Forelimb muscle (tissue), 1 donor: ENCODE results near the gene RUFY3. TPM values are rescaled to one million over a fixed set of nuclear protein-coding genes. Genes with fewer than 3 reads are reported as not detected.
A peak's percentile ranks its signal among the peaks of the same experiment; 100 is the strongest.
"Not testable (repeated sequence)": the region's sequence is repeated elsewhere in the genome, so short reads cannot be mapped to it uniquely, and the experiment has no call there.

Experiments used
- DNase-seq: peaks from one replicate; pipeline ENCODE4 v3.0.0-alpha.2; 2013; ENCODE audit warnings: low read depth
- polyA plus RNA-seq: library from polyadenylated mRNA; unstranded; fragments of 120-200 nt; gene quantifications from one replicate; pipeline ENCODE4 v1.2.1, GENCODE V29; 2013; ENCODE audit not compliant: insufficient read length

Gene RUFY3
- polyA plus RNA-seq, 1 donor: 89.7 TPM

DNA sequence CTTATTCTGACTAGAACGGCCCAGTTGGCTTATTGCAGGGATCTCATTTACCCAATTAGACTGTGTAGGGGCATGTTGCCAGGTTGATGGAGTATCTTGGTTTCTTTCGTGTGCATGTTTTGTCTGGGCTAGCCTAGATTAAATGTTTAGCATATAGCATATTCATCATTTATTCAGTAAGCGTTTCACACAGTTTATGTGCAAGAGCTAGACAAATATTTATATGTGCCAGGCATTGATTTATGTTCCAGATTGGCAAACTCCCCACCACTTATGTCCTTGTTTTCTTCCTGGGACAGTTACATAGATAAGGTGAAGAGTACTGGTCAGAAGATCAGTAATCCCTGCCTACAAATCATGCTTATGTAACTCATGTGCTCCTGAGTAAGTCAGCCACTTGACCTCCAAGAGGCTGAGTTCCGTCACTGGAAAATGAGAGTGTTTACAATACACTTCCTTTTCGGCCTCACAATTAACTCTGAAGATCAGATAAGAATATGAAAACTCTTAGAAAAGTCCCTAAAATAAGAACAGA is 57.2 kb downstream of the RUFY3 start:
- DNase-seq: no peak

DNA sequence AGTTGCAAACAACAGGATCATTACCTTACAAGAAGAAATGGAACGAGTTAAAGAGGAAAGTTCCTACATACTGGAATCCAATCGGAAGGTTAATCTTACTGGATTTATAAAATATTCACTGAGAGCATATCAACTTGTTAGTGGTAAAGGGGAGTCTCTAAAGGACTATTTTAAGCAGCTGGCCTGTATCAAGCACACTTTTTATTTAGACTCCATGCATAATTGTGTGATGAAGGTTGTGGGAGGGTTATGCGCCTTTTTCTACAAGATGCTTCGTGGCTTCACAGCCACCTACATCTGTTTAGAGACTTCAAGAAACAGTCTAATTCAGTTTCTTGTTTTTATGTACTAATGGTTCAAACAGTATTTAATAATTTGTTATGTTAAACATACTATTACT is 61.3 kb downstream of the RUFY3 start:
- no peak for DNase-seq

DNA sequence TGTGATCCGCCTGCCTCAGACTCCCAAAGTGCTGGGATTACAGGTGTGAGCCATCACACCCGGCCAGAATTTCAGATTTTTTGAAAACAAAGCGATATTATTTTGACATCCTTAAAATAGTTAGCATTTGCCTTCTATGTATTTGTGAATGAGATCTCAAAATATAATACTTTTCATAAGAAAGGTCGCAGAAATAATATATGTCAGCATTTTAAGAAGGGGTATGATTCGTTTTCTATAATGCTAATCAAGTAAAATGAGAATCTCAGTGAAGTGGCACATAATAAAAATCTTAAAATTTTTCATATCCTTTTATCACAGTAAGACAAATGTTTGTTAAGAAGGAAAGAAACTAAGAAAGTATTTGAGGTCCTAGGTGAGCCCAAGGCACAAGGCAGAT is 65.7 kb downstream of the RUFY3 start:
- no peak for DNase-seq

DNA sequence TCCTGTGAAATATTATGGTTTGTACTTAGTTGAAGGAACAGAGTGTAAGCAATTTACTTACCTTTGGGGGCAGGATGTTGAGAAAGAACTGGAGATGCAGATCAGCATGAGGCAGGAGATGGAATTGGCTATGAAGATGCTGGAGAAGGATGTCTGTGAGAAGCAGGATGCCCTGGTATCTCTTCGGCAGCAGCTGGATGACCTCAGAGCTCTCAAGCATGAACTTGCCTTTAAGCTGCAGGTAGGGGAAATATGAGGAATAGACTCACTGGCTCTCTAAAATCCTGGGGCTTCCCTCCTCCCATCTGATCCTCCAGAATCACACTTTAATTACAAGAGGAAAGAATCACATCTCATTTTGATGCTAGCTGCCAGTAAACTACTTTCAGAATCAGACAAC is 67.0 kb downstream of the RUFY3 start:
- DNase-seq: no peak

DNA sequence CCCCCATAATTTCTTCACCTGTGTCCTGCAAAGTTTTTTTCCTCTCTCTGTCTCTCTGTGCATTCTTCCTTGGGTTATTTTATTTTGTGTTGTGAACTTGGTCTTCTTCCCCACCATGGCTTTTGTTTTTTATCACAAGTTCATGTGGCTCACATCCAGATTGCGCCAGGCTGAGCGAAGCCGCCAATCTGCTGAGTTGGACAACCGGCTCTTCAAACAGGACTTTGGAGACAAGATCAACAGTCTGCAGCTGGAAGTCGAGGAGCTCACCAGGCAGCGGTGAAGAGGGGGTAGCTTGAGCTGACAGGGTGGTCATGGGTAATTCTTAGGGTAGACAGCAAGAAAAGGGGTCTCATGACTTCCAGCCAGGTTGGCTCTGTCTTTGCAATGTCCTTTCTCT is 71.9 kb downstream of the RUFY3 start:
- no peak for DNase-seq

DNA sequence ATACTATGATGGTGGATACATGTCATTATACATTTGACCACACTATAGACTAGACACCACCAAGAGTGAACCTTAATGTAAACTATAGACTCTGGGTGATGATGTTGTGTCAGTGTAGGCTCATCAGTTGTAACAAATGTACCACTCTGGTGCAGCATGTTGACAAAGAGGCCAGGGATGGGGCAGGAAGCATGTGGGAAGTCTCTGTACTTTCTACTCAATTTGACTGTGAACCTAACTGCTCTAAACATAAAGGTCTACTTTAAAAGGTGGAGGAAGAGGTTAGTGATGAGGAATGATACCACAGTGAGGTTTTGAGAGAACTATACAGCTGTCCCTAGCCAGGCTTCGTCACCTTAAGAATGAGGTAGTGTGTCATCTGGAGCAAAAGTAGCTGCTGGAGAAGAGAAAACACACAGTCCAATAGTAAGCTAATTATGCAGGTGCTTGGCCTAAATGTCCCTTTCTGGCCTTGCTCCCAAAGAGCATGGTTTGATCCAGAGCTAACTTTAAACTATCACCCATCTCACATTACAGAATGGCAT is 79.6 kb downstream of the RUFY3 start:
- DNase-seq: no peak

DNA sequence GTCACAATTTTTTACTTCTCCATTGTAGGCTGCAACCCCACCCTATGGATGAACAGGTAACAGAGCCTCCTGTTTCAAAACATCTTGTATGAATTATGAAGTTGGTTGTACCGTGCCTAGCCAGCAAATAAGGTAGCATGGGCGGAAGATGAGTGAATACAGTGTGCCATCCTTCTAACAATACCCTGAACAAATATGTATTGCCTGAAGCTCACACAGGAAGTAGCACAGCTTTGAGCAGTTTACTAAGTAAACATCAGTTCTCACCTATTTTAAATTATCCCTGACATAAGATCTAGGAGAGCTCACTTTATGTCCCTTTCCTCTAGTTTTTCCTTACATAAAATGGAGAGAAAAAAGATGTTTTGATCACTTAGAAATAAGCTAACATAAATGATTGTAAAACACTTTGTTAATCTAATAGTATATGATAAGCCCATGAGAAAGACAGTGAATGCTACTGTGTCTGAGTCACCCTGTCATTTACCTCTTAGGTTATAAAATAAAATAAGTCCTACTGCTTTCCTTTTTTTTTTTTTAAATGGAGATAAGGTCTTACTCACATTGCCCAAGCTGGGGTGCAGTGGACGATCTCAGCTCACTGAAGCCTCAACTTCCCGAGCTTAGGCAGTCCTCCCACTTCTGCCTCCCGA is 81.3 kb downstream of the RUFY3 start:
- no peak for DNase-seq

DNA sequence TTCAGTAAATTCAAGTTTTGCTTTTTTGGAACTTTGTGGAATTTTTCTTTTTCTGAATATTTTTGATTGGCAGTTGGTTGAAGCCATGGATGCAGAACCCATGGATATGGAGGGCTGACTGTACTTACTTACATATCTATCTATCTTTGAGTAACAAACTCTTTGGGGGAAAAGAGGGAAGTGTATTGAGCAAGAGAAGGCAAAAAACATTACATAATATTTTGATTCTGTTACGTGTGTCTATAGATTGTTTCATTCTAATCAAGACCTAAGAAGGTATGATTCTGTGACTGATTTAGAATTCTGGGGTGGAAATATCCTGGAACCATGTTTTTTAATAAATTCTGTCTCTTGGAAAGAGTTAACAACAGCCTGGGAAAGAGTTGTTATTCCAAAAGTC is 86.4 kb downstream of the RUFY3 start:
- DNase-seq: no peak

DNA sequence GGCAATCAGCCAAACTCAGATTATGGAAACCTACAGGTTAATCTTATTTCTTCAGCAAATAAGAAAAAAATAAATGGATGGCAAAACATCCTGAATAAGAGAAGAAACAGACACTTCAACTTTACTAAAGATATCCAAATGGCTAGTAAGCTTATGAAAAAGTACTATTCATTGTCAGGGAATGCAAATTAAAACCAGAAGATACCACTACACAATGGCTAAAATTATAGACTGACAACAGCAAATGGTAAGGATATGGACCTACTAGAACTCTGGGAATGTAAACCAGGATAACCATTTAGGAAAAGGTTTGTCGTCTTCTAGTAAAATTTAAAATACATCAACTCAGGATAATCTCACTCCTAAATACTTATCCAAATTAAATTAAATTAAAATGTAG is 93.6 kb downstream of the RUFY3 start:
- no peak for DNase-seq

DNA sequence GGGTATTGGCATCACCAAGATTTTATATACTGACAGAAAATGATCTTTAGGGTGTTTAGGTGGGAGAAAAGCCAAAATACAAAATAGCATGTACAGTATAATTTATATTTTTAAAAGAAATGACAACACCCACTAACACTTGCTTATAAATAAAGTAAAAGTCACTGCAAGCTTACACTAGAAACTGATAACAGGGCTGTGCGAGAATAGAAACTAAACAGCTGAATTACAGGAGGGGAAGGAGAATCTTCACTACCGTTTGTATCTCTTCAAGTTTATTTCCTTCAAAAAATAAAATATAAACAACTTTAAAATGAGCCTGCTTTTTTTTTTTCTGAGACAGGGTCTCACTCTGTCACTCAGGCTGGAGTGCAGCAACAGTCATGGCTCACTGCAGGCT is 95.1 kb downstream of the RUFY3 start:
- DNase-seq: no peak

DNA sequence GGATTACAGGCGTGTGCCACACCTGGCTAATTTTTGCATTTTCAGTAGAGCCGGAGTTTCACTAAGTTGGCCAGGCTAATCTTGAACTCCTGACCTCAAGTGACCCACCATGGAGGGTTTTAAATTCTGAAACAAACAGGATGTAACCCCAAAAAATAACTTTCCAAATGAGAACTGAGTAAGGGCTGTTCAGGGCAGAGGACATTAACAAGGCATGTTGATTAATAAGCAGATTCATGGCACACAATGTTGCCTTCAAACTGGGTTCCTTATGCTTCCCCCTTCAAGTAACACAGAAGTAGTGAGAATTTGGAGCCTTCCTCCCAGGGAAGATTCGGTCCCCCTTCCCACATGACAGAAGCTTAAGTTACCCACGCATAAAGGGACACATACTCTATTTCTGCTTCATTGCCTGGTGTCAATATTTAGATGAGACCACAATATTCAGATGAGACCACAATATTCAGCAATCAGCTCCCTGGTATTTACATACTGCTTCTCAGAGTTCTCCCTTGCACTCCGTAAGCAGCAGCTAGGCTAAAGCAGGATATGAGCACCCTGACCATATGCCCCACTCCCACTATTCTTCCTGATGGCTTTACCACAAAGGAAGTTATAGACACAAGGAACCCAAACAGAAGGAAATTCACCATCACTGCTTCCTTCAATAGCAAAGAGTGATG is 96.5 kb downstream of the RUFY3 start:
- no peak for DNase-seq

DNA sequence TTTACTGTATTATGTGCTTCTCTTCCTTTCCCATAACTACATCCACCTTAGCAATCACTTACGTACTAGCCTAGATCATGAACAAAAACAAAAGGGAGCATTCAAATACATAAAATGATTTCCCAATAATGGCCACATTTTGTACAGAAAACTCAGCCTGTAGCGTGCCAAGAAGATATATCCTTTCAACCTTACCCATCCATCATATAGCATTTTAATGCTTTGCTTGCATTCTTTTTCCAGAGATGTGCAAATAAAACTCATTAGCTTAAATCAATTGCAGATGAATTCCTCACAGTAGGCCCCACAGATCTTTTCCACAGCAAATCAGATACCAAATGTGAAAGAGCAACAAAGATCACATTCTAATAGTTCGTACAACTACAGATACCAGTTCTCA is 97.2 kb downstream of the RUFY3 start:
- DNase-seq: no peak

DNA sequence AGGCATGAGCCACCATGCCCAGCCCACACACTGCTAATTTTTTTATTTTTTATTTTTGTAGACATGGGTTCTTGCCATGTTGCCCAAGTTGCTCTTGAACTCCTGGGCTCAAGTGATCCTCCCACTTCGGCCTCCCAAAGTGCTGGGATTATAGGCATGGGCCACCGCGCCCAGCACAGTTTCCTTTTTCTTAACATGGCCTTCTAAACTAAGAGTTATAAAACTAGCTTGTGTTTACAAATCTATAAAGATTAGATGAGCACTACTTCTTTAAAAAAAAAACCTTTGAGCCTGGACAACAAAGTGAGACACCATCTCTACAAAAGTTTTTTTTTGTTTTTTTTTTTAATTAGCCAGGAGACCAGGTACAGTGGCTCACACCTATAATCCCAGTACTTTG is 107.3 kb downstream of the RUFY3 start:
- no peak for DNase-seq

DNA sequence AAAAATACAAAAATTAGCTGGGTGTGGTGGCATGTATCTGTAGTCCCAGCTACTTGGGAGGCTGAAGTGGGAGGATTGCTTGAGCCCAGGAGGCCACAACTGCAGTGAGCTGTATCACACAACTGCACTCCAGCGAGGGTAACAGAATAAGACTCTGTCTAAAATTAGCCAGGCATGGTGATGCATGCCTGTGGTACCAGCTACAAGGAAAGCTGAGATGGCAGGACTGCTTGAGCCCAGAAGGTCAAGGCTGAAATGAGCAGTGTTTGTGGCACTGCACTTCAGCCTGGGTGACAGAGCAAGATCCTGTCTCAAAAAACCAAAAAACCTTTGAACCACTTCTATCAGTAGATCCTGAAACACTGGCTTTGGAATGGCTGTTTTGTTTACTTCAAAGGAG is 107.7 kb downstream of the RUFY3 start:
- DNase-seq: no peak

DNA sequence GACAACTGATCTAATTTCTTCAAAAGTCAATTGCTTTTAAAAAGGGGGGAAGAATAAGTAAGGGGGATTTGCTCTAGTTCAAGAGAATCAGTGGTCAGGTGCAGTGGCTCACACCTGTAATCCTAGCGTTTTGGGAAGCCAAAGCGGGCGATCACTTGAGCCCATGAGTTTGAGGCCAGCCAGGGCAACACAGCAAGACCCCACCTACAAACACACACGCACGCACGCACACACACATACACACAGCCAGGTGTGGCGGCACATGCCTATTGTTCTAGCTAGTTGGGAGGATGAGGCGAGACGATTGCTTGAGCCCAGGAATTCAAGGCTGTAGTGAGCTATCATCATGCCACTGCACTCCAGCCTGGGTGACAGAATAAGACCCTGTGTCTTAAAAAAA is 108.3 kb downstream of the RUFY3 start:
- no peak for DNase-seq

DNA sequence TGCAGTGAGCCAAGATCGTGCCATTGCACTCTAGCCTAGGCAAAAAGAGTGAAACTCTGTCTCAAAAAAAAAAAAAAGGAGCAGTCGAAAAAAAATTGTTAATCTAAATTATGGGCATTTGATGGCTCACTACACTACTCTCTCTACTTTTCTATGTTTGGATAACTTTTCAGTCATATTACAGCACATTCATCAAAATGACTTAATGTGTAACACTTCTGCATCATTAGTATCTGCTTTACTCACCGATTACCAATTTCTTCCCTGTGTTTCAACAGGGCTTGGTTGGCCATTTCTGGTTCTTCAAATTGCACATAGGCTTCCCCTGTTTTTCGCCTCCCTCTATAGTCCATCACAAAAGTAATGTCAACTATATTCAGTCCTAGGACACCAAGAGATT is 109.5 kb downstream of the RUFY3 start:
- no peak for DNase-seq

DNA sequence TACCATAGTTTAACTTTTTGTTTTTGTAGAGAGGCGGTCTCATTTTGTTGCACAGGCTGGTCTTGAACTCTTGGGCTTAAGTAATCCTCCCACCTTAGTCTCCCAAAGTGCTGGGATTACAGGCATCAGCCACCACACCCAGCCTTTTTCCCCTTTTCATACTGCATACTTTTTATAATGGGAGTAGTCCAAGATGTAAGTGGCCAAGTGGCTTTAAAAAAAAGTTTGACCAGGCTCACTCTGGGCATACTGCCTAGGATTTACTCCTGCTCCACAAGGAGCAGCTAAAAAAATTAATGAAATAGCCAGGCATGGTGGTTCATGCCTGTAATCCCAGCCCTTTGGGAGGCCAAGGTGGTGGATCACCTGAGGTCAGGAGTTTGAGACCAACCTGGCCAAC is 111.9 kb downstream of the RUFY3 start:
- no peak for DNase-seq

DNA sequence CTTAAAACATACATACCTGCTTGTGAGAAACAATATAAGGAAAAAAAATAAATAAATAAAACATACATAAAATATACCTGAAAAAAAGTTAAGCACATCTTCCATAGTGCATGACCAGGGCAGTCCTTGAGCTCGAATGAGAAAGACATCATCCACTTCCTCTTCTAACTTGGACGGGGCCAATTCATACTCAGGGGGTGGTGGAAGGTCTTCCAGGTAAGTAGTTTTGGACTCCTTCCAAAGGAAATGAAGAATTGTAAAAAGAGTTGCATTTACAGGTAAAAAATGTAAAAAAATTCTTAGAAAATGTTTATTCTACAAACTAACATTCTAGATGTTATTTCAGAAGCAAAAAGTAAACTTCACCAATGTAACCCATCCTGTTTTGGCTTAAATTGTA is 114.3 kb downstream of the RUFY3 start:
- no peak for DNase-seq

DNA sequence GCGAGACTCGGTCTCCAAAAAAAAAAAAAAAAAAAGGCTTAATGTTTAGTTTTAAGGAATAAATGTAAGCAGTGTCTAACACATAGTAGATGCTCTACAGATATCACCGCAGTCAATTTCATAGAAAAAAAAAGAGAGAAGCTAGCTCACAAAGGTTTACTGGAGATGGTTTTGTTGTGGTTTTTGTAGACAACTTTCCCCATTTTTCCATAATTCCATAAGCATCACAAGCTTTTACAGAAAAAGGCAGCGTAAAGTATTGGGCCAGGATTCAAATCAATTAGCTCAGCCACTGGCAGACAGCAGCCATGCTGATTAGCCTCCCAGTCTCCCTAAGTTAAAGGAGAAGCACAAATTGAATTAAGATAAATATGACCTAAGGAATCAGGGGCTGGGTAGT is 116.4 kb downstream of the RUFY3 start:
- DNase-seq: no peak

DNA sequence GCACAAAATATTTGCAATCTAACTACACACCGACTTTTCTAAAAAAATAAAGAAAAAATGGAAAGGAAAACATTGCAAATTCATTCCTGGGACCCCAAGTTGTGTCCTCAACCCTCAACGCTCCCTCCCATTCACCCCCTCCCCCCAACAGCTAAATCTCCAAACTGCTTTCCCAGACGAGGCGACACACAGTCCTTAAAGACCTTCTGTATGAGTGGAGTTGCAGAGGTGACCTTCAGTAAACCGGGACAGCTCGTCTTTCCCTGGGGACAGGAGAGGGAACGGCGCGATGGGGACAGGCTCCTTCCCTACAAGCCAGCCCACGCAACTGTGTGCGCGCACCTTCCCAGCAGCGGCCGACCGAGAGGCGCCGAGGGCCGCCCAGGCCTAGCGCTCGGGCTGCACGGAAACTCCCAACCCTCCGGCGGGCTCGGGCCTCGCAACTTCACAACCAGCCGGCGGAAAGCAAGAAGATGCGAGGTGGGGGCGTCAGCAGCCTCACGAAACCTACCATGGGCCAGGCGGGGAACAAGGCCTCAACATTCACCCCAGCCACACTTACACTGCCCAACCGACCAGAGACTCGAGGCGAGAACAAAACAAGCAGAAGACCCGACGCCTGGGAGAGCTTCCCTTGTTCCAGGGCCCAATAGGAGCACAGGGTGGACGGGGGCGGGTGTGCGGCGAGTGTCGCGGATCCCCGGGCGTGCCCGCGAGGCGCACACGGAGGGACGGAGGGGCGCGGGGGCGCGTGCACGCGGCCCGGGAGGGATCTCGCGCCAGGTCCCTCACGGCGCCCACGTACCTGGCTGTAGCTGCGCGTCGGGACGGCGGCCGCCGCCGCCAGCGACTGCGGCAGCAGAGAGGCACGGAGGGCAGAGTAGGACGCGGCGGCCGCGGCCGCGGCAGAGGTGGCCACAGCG is 117.2 kb downstream of the RUFY3 start:
- no peak for DNase-seq

DNA sequence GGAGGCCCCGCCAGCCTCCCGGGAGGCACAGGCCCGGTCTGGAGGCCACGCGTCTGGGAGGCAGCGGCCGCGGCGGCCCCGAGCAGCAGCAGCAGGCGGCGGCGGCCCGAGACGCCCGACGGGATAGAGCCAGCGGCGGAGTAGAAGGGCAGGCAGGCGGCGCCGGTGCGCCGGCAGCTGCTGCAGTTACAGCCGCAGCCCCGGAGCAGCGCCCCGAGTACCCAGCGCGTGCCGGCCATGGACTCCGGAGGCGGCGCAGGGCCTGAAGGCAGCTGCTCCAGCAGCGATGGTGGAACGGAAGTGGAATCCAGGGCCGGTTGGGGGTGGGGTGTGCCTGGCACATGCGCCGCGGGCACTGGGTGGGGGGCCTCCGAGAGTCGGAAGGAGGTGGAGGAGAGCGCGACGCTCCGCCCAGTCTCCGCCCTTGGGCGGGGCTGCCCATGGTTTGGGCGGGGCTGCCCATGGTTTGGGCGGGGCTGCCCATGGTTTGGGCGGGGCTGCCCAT is 117.9 kb downstream of the RUFY3 start, which contains the start of gene GRSF1:
Gene GRSF1, minus strand, starts transcription at position 302 of the 505 bp plus-strand sequence. Its CDS starts 63 bp downstream, at position 239.
- peak; percentile 57 for DNase-seq

DNA sequence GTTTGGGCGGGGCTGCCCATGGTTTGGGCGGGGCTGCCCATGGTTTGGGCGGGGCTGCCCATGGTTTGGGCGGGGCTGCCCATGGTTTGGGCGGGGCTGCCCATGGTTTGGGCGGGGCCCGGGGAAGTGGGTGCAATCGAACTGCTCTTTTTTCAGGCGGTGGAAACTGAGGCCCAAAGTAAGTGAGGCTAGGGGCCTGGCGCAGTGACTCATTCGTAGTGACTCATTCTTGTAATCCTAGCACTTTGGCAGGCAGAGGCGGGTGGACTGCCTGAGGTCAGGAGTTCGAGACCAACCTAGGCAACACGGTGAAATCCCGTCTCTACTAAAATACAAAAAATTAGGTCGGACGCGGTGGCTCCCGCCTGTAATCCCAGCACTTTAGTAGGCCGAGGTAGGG is 118.4 kb downstream of the RUFY3 start:
- DNase-seq: not testable (repeated sequence)
